Erythroblast (primary cell): ENCODE measurements around the gene MCTP1.
"Not testable (repeated sequence)": the region's sequence is repeated elsewhere in the genome, so short reads cannot be mapped to it uniquely, and the experiment has no call there.

Experiments
- DNase-seq, 2 experiments: peaks; one replicate each; lab custom pipeline; 2025; lab: John Stamatoyannopoulos, UW
- GATA1 ChIP-seq: IDR thresholded peaks from 2 replicates; pipeline ENCODE4 v1.6.1; 2011; ENCODE audit warnings: low read depth, mild to moderate bottlenecking, control low read depth, low read length, moderate library complexity
- POLR2A ChIP-seq: IDR thresholded peaks from 2 replicates; pipeline ENCODE4 v1.6.1; 2011; ENCODE audit warnings: mild to moderate bottlenecking, low read length

Gene MCTP1

GRCh38 chr5:95237324-95237723, 47.6 kb downstream of the MCTP1 start:
- no peak for TF ChIP-seq GATA1
- TF ChIP-seq POLR2A, result no peak
- DNase-seq, result no peak

- no peak for DNase-seq
- TF ChIP-seq GATA1 (no peak), POLR2A (no peak)
Observed at GRCh38 chr5:95235439-95235982, 49.4 kb downstream of the MCTP1 start.

GRCh38 chr5:95229646-95230045, 55.2 kb downstream of the MCTP1 start:
- no peak for DNase-seq

GRCh38 chr5:95224701-95225459, 60.0 kb downstream of the MCTP1 start:
- DNase-seq, result no peak
- TF ChIP-seq POLR2A, result no peak
- TF ChIP-seq GATA1, result no peak

More at GRCh38 chr5:95229646-95230045, 55.2 kb downstream of the MCTP1 start:
- no peak for TF ChIP-seq POLR2A

- TF ChIP-seq GATA1, result no peak
- no peak for TF ChIP-seq POLR2A
- no peak for DNase-seq
Observed at GRCh38 chr5:95223566-95224258, 61.2 kb downstream of the MCTP1 start.

DNA sequence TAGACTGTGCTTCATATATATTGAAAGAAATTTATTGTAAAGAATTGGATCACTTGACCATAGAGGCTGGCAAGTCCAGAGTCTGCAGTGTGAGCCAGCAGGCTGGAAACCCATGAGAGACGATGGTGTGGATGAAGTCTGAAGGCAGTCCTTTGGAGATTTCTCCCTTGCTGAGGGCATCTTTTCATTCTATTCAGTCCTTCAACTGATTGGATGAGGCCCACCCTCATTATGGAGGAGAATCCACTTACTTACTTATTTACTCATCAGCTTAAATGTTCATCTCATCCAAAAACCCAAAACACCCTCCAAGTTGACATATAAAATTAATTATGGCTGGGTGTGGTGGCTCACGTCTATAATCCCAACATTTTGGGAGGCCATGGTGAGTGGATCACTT, 62.1 kb downstream of the MCTP1 start:
- TF ChIP-seq GATA1 (no peak), POLR2A (no peak)

DNA sequence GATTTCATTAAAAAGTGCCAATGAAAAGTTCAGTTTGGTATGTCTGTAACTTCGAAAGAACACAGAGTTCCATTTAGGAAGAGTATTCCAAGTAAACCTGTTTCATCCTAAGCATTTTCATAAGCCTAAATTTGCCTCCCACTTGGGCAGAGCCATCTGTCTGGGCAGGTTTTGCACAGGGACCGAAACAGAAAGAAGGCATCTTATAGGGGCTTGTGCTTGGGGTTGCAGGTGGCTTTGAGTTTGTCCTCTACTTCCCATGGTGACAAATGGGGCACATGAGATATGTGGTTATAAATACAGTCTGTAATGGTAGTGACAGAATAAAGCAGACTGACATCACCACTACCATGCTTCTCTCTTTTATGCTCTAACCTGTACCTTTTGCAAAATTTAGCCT, 63.7 kb downstream of the MCTP1 start:
- no peak for TF ChIP-seq POLR2A
- no peak for TF ChIP-seq GATA1

More for the DNA sequence above, 62.1 kb downstream of the MCTP1 start:
- no peak for DNase-seq

GRCh38 chr5:95220381-95220780, 64.5 kb downstream of the MCTP1 start:
- no peak for DNase-seq

More for the DNA sequence above, 63.7 kb downstream of the MCTP1 start:
- DNase-seq, result no peak

GRCh38 chr5:95219411-95219810, 65.5 kb downstream of the MCTP1 start:
- DNase-seq, result no peak
- TF ChIP-seq GATA1, result no peak
- TF ChIP-seq POLR2A, result no peak

More at GRCh38 chr5:95220381-95220780, 64.5 kb downstream of the MCTP1 start:
- TF ChIP-seq GATA1, result no peak
- no peak for TF ChIP-seq POLR2A

DNA sequence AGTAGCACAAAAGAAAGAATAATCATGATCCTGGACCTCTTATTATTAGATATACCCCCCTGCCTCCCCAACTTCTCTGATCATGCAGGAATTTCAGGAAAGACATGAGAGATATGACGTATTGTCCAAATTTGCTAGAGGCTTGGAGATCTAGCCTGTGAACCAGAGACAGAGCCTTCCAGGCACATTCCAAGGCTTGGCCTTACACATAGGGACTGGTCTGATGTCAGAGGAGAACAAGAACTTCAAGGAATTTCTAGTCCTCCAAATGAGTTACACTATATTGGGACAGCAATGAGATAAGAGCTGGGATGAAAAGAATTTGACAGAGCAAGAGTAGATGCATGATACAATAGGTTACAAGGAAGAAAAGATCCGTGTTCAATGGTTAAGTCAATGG, 67.0 kb downstream of the MCTP1 start:
- DNase-seq, result no peak
- no peak for TF ChIP-seq GATA1
- no peak for TF ChIP-seq POLR2A

- DNase-seq, result no peak
- no peak for TF ChIP-seq GATA1
- no peak for TF ChIP-seq POLR2A
Observed at GRCh38 chr5:95217351-95217750, 67.5 kb downstream of the MCTP1 start.

- DNase-seq, result no peak
- TF ChIP-seq GATA1 (no peak), POLR2A (no peak)
Observed at GRCh38 chr5:95216136-95216955, 68.5 kb downstream of the MCTP1 start.

- DNase-seq, result not testable (repeated sequence)
Observed at GRCh38 chr5:95207811-95208210, 77.1 kb downstream of the MCTP1 start.
